Endothelial cell of umbilical vein (primary cell): Measurements from ENCODE around the gene KANSL1L. TPM values are rescaled to one million over a fixed set of nuclear protein-coding genes. Genes with fewer than 3 reads are reported as not detected.

Experiments used
- BruUV-seq: library from RNA; stranded (reverse); fragments of 400-500 nt; replicated peaks from 2 replicates; lab custom pipeline; 2021; lab: Mats Ljungman, UMichigan
- CTCF ChIA-PET: fragments of 300-600, 350-600 bp; sonication (Branson Sonifier 250); formaldehyde crosslinking; loops from one replicate; lab custom pipeline; 2021; ENCODE audit warnings: antibody characterized with exemption, inconsistent platforms; lab: Charles Lee
- POLR2A ChIA-PET: fragments of 300-600, 350-600 bp; sonication (Branson Sonifier 250); formaldehyde crosslinking; loops from one replicate; lab custom pipeline; 2021; ENCODE audit warnings: antibody characterized with exemption, inconsistent platforms; lab: Charles Lee
- DNase-seq: peaks from one replicate; pipeline ENCODE4 v3.0.0-alpha.2; 2011; ENCODE audit warnings: low read depth, low spot score
- FAIRE-seq: peaks from 2 replicates; lab custom pipeline; 2011; peaks lifted over from hg19 to GRCh38; lab: Jason Lieb, UNC
- H2AFZ ChIP-seq: 2 replicates; pipeline ENCODE4 v1.6.0; 2012; ENCODE audit warnings: low read depth, low read length, control low read depth, inconsistent platforms
- H3K27ac ChIP-seq: 2 replicates; pipeline ENCODE4 v1.5.1; 2011; ENCODE audit warnings: low read depth, mild to moderate bottlenecking, control low read depth, low read length, moderate library complexity; ENCODE audit not compliant: insufficient read depth
- H3K27me3 ChIP-seq, 2 experiments: 2 replicates each; pipeline versions ENCODE4 v1.6.0 to v1.6.1; 2011; ENCODE audit warnings: low read length in 2 of 2, mixed read lengths in 1 of 2; ENCODE audit not compliant: control insufficient read depth in 2 of 2, insufficient read depth in 2 of 2
- H3K36me3 ChIP-seq, 2 experiments: 2 replicates in 1 of 2; 3 replicates in 1 of 2; pipeline ENCODE4 v1.5.1; 2011; ENCODE audit warnings: low read length in 2 of 2, mild to moderate bottlenecking in 1 of 2, moderate library complexity in 1 of 2; ENCODE audit not compliant: control insufficient read depth in 2 of 2, insufficient read depth in 2 of 2; ENCODE audit errors: extremely low read depth in 1 of 2
- H3K4me1 ChIP-seq: 3 replicates; pipeline ENCODE4 v1.5.1; 2011; ENCODE audit warnings: mild to moderate bottlenecking, low read length; ENCODE audit not compliant: control insufficient read depth, insufficient read depth; ENCODE audit errors: extremely low read depth
- H3K4me2 ChIP-seq: 2 replicates; pipeline ENCODE4 v1.6.1; 2011; ENCODE audit warnings: low read length, control low read depth, mixed read lengths; ENCODE audit not compliant: insufficient read depth
- H3K4me3 ChIP-seq, 3 experiments: fragments of 200-600 bp in 1 of 3; sonication (generic), shearing (Covaris generic) in 1 of 3; replicated peaks in 1 of 3; 2 replicates each; pipeline ENCODE4 v1.5.1; 2011 to 2016; ENCODE audit warnings: control low read depth in 3 of 3, low read length in 3 of 3, mild to moderate bottlenecking in 2 of 3, inconsistent platforms in 1 of 3, low read depth in 1 of 3, moderate library complexity in 1 of 3; ENCODE audit not compliant: insufficient read depth in 1 of 3
- H3K79me2 ChIP-seq: 2 replicates; pipeline ENCODE4 v1.6.0; 2012; ENCODE audit warnings: low read length, inconsistent platforms; ENCODE audit not compliant: control insufficient read depth, insufficient read depth
- H3K9ac ChIP-seq: replicated peaks from 2 replicates; pipeline ENCODE3; 2011; ENCODE audit warnings: low read length, control low read depth; ENCODE audit not compliant: insufficient read depth; ENCODE audit errors: extremely low read depth
- H3K9me1 ChIP-seq: replicated peaks from 3 replicates; pipeline ENCODE4 v1.6.0; 2011; ENCODE audit warnings: mild to moderate bottlenecking, low read length; ENCODE audit not compliant: control insufficient read depth, insufficient read depth; ENCODE audit errors: extremely low read depth
- H3K9me3 ChIP-seq: replicated peaks from 2 replicates; pipeline ENCODE4 v1.5.1; 2012; ENCODE audit warnings: low read length, inconsistent platforms; ENCODE audit not compliant: control insufficient read depth, insufficient read depth
- H4K20me1 ChIP-seq: replicated peaks from 2 replicates; pipeline ENCODE3; 2011; ENCODE audit warnings: mild to moderate bottlenecking, low read length; ENCODE audit not compliant: control insufficient read depth, insufficient read depth; ENCODE audit errors: extremely low read depth
- EZH2 ChIP-seq: IDR thresholded peaks from 2 replicates; pipeline ENCODE4 v1.6.1; 2012; ENCODE audit warnings: borderline replicate concordance, low read depth, mild to moderate bottlenecking, moderate library complexity, low read length, inconsistent platforms; ENCODE audit not compliant: severe bottlenecking
- FOS ChIP-seq: IDR thresholded peaks from 2 replicates; pipeline ENCODE4 v1.6.1; 2011; ENCODE audit warnings: mild to moderate bottlenecking, low read length, moderate library complexity, borderline replicate concordance; ENCODE audit not compliant: insufficient read depth
- GATA2 ChIP-seq: IDR thresholded peaks from 2 replicates; pipeline ENCODE4 v1.7.0; 2011; ENCODE audit warnings: low read depth, mild to moderate bottlenecking, moderate library complexity, mixed read lengths, low read length; ENCODE audit not compliant: insufficient read length, insufficient read depth
- JUN ChIP-seq: IDR thresholded peaks from 2 replicates; pipeline ENCODE4 v1.6.1; 2011; ENCODE audit warnings: borderline replicate concordance, low read depth; ENCODE audit not compliant: insufficient read length, insufficient read depth
- MYC ChIP-seq: IDR thresholded peaks from one replicate; pipeline ENCODE4 v1.6.1; 2011; ENCODE audit warnings: mild to moderate bottlenecking, low read depth, low read length
- POLR2A ChIP-seq: IDR thresholded peaks from 2 replicates; pipeline ENCODE4 v1.6.1; 2012; ENCODE audit warnings: low read depth, mild to moderate bottlenecking, control low read depth, low read length
- POLR2AphosphoS5 ChIP-seq: IDR thresholded peaks from 2 replicates; pipeline ENCODE4 v1.6.1; 2012; ENCODE audit warnings: low read depth, mild to moderate bottlenecking, control low read depth, low read length, moderate library complexity; ENCODE audit not compliant: insufficient read depth
- dilution Hi-C: fragments of 300-500 bp; cut with MboI; formaldehyde crosslinking; loops from one replicate; pipeline ENCODE4 v1.15.0; 2019; ENCODE audit warnings: low sequenced_read_pairs; ENCODE audit not compliant: extremely low pct_ligation_motif_present
- intact Hi-C: fragments of 100-400 bp; cut with micrococcal nuclease; formaldehyde crosslinking; loops from one replicate; pipeline ENCODE4 v1.10.0; 2022
- polyA plus RNA-seq, 4 experiments: library from polyadenylated mRNA; depleted of rRNA in 3 of 4; stranded (reverse) in 3 of 4; unstranded in 1 of 4; fragments of >200 nt; gene quantifications; 2 replicates each; pipeline versions ENCODE4 v1.2.1 to v1.2.3, GENCODE V29; 2011 to 2012; ENCODE audit warnings: missing spikeins in 1 of 4
- total RNA-seq: library from RNA; stranded (reverse); gene quantifications from 2 replicates; pipeline ENCODE4 v1.2.3, GENCODE V29; 2021
- TF ChIP-seq, protein P1 (sequence below): IDR thresholded peaks from 2 replicates; pipeline ENCODE4 v1.6.1; 2011; ENCODE audit not compliant: insufficient read depth, insufficient read length
- TF ChIP-seq, protein P2 (sequence below), 2 donors: IDR thresholded peaks; 1 replicate in 1 of 2; 2 replicates in 1 of 2; pipeline ENCODE4 v1.5.1; 2011; ENCODE audit warnings: low read length in 2 of 2, mild to moderate bottlenecking in 2 of 2, moderate library complexity in 2 of 2, control low read depth in 1 of 2, inconsistent platforms in 1 of 2, low read depth in 1 of 2; ENCODE audit not compliant: insufficient read depth in 1 of 2; ENCODE audit errors: extremely low read depth in 1 of 2

KANSL1L gene
- total and polyA plus RNA-seq, 2 donors (not counting 3 experiments of a cell fraction or from before 2014, with no cell fraction given) = 4.3 to 14.0 TPM

DNA sequence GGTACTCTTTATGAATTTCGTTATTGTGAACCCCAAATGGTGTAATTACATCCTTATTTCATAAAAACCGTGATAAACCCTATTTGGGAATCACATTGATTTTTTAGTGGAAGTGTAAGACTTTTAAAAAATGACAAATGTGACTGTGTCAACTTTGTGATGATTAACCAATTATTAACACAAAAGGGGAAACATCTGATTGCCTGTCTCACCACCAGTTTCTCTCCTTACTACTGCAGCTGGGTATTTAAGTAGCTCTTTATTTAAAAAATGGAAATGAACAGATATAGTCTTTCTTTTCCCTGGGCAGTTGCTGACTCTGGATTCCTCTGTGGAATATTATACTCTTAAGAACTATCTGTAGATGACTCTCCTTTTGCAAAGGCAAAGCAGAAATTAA is 180.4 kb downstream of the KANSL1L start:
- TF ChIP-seq JUN (no peak), FOS (no peak), POLR2A (no peak), GATA2 (no peak), EZH2 (no peak), POLR2AphosphoS5 (no peak), MYC (no peak)
- TF ChIP-seq, protein P1, sequence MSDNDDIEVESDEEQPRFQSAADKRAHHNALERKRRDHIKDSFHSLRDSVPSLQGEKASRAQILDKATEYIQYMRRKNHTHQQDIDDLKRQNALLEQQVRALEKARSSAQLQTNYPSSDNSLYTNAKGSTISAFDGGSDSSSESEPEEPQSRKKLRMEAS = no peak
- TF ChIP-seq, protein P2, sequence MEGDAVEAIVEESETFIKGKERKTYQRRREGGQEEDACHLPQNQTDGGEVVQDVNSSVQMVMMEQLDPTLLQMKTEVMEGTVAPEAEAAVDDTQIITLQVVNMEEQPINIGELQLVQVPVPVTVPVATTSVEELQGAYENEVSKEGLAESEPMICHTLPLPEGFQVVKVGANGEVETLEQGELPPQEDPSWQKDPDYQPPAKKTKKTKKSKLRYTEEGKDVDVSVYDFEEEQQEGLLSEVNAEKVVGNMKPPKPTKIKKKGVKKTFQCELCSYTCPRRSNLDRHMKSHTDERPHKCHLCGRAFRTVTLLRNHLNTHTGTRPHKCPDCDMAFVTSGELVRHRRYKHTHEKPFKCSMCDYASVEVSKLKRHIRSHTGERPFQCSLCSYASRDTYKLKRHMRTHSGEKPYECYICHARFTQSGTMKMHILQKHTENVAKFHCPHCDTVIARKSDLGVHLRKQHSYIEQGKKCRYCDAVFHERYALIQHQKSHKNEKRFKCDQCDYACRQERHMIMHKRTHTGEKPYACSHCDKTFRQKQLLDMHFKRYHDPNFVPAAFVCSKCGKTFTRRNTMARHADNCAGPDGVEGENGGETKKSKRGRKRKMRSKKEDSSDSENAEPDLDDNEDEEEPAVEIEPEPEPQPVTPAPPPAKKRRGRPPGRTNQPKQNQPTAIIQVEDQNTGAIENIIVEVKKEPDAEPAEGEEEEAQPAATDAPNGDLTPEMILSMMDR (IDR thresholded peaks at IDR 0.05; ENCODE audit: extremely low read depth in 1 of 2, insufficient read depth in 1 of 2, low read depth in 1 of 2, low read length in 2 of 2) = no peak
- CTCF ChIA-PET = no interaction called here
- H3K4me3 ChIP-seq = no peak overlapping the region
- peaks cover 6 to 7% of the 10 kb centered on the region in 2 experiments for H3K27me3 ChIP-seq
- no peak for DNase-seq
- no peaks in the 10 kb centered on the region for H3K36me3 ChIP-seq
- intact Hi-C loops = no loop called here
- FAIRE-seq = no peak
- H2AFZ ChIP-seq = no peak overlapping the region
- no peaks in the 10 kb centered on the region for H3K9me3 ChIP-seq
- no peak overlapping the region for H3K27ac ChIP-seq
- dilution Hi-C loops = no loop called here
- POLR2A ChIA-PET = no interaction called here
- no peak overlapping the region for H3K4me2 ChIP-seq
- no peaks in the 10 kb centered on the region for H3K79me2 ChIP-seq
- no peaks in the 10 kb centered on the region for H3K4me1 ChIP-seq
- H3K9me1 ChIP-seq = no peaks in the 10 kb centered on the region
- H3K9ac ChIP-seq = no peak overlapping the region
- no peaks in the 10 kb centered on the region for H4K20me1 ChIP-seq
- no TSS peak for BruUV-seq
